Measurements from ENCODE around the gene DR1.
"Not testable (repeated sequence)": the region's sequence is repeated elsewhere in the genome, so short reads cannot be mapped to it uniquely, and the experiment has no call there.

DR1 gene

DNA sequence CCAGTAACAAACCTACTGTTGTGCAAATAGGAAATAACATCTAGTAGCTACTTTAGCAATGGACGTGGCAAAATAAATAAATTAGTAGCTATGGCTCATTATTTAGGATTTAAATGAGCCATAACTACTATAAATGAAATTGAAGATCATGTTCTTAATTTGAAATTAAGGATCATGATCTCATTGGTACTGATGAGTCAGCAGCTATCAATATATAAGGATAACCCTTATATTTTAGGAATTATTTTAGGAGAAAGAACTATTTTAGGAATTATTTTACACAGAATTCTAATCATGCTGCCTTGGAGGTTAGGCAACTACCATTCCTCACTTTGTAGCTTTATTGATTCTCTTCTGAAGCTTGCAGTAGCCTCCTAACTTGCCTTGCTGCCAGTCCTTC lies 24.0 kb downstream of the DR1 start:
- TF ChIP-seq, protein P1, sequence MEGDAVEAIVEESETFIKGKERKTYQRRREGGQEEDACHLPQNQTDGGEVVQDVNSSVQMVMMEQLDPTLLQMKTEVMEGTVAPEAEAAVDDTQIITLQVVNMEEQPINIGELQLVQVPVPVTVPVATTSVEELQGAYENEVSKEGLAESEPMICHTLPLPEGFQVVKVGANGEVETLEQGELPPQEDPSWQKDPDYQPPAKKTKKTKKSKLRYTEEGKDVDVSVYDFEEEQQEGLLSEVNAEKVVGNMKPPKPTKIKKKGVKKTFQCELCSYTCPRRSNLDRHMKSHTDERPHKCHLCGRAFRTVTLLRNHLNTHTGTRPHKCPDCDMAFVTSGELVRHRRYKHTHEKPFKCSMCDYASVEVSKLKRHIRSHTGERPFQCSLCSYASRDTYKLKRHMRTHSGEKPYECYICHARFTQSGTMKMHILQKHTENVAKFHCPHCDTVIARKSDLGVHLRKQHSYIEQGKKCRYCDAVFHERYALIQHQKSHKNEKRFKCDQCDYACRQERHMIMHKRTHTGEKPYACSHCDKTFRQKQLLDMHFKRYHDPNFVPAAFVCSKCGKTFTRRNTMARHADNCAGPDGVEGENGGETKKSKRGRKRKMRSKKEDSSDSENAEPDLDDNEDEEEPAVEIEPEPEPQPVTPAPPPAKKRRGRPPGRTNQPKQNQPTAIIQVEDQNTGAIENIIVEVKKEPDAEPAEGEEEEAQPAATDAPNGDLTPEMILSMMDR (IDR thresholded peaks at IDR 0.05; ENCODE audit: control insufficient read depth, insufficient read depth, low read depth, low read length, missing control alignments), result no peak
- no peak for DNase-seq (ENCODE audit: low read depth)
- H3K4me3 ChIP-seq (ENCODE audit: control insufficient read depth, low read depth, low read length), result no peak overlapping the region

DNA sequence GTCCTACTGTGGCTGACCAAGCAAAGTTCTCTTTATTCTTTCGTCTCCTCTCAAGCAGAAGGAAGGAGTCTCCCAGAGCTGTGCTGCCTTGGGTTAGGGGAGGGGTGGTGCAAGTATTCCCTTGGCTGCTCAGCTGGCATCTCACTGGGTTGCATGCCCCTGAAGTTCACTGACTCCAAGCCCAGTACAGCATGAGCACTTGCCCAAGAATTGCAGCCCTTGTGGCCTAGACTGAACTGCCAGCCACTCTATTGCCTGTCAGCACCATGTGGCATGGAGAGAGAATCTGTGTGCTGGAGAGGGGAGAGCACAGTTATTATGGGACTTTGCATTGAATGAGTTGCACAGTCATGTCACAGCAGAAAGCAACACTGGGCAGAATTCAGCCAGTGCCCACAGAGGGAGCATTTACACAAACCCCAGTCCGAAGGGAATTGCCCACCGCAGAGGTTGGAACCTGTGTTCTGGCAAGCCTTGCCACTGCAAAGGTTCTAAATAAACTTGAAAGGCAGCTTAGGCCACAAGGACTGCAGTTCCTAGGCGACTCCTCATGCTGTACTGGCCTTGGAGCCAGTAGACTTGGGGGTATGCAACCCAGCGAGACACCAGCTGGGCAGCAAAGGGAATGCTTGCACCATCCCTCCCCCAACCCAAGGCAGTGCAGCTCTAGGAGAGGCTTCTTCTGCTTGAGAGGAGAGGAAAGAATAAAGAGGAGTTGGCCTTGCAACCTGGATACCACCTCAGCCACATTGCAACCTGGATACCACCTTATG lies 28.8 kb downstream of the DR1 start:
- TF ChIP-seq, protein P1 (IDR thresholded peaks at IDR 0.05; ENCODE audit: control insufficient read depth, insufficient read depth, low read depth, low read length, missing control alignments), result no peak
- no peak overlapping the region for H3K4me3 ChIP-seq (ENCODE audit: control insufficient read depth, low read depth, low read length)
- no peak for DNase-seq (ENCODE audit: low read depth)

DNA sequence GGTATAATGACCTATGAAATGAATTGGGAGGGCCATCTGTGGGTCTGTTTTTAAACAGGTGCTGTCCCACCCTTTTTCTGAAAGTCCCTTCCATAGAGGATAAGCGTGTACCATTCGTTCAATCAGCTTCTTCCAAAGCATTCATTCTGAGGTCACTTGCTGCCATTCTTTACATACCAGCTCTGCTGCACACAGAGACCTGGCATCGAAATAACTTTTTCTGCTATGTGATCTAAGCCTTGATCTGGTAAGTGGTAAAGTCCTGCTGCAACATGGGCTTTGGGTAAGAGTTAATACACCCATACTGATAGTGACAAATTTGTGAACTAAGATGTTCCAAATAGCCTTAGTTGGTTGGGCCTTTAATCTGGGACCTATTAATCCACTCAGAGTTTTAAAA lies 38.9 kb downstream of the DR1 start:
- no peak overlapping the region for H3K4me3 ChIP-seq (ENCODE audit: control insufficient read depth, low read depth, low read length)
- no peak for DNase-seq (ENCODE audit: low read depth)
- TF ChIP-seq, protein P1 (IDR thresholded peaks at IDR 0.05; ENCODE audit: control insufficient read depth, insufficient read depth, low read depth, low read length, missing control alignments), result no peak

DNA sequence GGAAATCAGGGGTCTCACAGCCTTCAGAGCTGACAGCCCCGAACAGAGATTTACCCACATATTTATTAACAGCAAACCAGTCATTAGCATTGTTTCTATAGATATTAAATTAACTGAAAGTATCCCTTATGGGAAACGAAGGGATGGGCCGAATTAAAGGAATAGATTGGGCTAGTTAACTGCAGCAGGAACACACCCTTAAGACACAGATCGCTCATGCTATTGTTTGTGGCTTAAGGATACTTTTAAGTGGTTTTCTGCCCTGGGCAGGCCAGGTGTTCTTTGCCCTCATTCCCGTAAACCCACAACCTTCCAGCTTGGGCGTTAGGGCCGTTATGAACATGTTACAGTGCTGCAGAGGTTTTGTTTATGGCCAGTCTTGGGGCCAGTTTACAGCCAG lies 40.6 kb downstream of the DR1 start:
- DNase-seq (ENCODE audit: low read depth); H3K4me3 ChIP-seq (ENCODE audit: control insufficient read depth, low read depth, low read length): not testable (repeated sequence)

DNA sequence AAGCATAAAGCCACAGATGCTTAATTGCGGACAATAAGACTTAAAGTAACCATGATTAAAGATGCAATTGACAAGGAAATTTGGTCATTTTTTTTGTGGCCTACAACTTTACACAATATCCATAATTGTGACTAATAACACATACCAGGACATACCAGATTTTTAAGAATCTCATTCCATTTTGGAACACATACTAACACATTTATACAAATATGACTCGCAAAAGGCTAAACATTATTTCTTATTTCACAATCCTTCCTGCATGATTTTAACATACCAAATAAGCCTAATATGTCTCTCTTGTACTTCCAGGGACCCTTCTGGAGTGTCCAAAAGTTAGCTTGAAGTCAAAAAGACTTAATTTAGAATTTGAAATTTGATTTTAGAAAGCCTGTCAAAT lies 48.8 kb downstream of the DR1 start:
- TF ChIP-seq, protein P1 (IDR thresholded peaks at IDR 0.05; ENCODE audit: control insufficient read depth, insufficient read depth, low read depth, low read length, missing control alignments), result no peak
- DNase-seq (ENCODE audit: low read depth), result no peak
- no peak overlapping the region for H3K4me3 ChIP-seq (ENCODE audit: control insufficient read depth, low read depth, low read length)

- DNase-seq (ENCODE audit: low read depth), result no peak
- TF ChIP-seq, protein P1 (IDR thresholded peaks at IDR 0.05; ENCODE audit: control insufficient read depth, insufficient read depth, low read depth, low read length, missing control alignments), result no peak
- H3K4me3 ChIP-seq (ENCODE audit: control insufficient read depth, low read depth, low read length), result no peak overlapping the region
Measured at GRCh38 chr1:93395195-93395594, 49.5 kb downstream of the DR1 start.

DNA sequence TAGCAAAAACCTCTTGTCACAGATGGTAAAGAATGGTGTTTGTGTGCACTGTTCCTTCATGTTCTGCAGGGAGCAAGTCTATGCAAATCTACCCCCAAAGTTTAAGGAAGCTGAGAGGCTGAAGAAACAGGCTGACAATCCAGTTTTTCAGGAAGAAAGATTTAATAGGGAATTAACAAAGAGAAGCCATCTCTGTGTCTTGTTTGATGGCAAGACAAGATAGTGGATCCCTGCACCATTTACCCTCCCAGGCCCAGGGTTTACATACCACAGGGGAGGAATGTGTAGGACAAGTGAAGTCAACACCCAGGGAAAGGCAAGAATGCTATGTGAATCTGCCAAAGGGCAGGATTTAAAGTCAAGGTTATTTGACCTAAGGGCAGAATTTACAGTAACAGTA lies 54.1 kb downstream of the DR1 start:
- no peak for DNase-seq (ENCODE audit: low read depth)
- H3K4me3 ChIP-seq (ENCODE audit: control insufficient read depth, low read depth, low read length), result no peak overlapping the region
- TF ChIP-seq, protein P1 (IDR thresholded peaks at IDR 0.05; ENCODE audit: control insufficient read depth, insufficient read depth, low read depth, low read length, missing control alignments), result no peak

Data from AG09309 (cell line).